Activated T-helper 2 cell treated with anti-CD3 and anti-CD28 coated beads, Interferon-gamma antibody, Interleukin-2, Interleukin-4, amounts not matched to agents 10 μg/mL and 5 μg/mL and 100 μg/mL, durations not matched to agents 14 hours and 24 hours and 36 hours (primary cell): ENCODE data around the gene IKZF3. TPM values are rescaled to one million over a fixed set of nuclear protein-coding genes. Genes with fewer than 3 reads are reported as not detected.
"Not testable (repeated sequence)": the region's sequence is repeated elsewhere in the genome, so short reads cannot be mapped to it uniquely, and the experiment has no call there.

Experiments used
- DNase-seq: peaks from one replicate; pipeline ENCODE4 v3.0.0; 2021; ENCODE audit warnings: low spot score
- H3K27ac Mint-ChIP-seq: one replicate; pipeline ENCODE4 v1.8.0; 2021; ENCODE audit warnings: mixed read lengths
- H3K27me3 Mint-ChIP-seq: one replicate; pipeline ENCODE4 v1.8.0; 2021; ENCODE audit warnings: low read depth, mixed read lengths
- H3K36me3 Mint-ChIP-seq: one replicate; pipeline ENCODE4 v1.8.0; 2021; ENCODE audit warnings: low read depth, mixed read lengths
- H3K4me1 Mint-ChIP-seq: one replicate; pipeline ENCODE4 v1.8.0; 2021; ENCODE audit warnings: low read depth, mixed read lengths
- H3K4me3 Mint-ChIP-seq: one replicate; pipeline ENCODE4 v1.8.0; 2021; ENCODE audit warnings: low read depth, mild to moderate bottlenecking, moderate library complexity, mixed read lengths
- H3K9me3 Mint-ChIP-seq: one replicate; pipeline ENCODE4 v1.8.0; 2021; ENCODE audit warnings: mixed read lengths
- intact Hi-C: fragments of 100-400 bp; cut with micrococcal nuclease; formaldehyde crosslinking; loops from one replicate; pipeline ENCODE4 v1.15.1; 2023
- total RNA-seq: library from RNA; stranded (reverse); gene quantifications from 2 replicates; pipeline ENCODE4 v1.2.3, GENCODE V29; 2022

The IKZF3 gene
- total RNA-seq, 1 donor from 2014 or later, result 18.3 TPM

DNA sequence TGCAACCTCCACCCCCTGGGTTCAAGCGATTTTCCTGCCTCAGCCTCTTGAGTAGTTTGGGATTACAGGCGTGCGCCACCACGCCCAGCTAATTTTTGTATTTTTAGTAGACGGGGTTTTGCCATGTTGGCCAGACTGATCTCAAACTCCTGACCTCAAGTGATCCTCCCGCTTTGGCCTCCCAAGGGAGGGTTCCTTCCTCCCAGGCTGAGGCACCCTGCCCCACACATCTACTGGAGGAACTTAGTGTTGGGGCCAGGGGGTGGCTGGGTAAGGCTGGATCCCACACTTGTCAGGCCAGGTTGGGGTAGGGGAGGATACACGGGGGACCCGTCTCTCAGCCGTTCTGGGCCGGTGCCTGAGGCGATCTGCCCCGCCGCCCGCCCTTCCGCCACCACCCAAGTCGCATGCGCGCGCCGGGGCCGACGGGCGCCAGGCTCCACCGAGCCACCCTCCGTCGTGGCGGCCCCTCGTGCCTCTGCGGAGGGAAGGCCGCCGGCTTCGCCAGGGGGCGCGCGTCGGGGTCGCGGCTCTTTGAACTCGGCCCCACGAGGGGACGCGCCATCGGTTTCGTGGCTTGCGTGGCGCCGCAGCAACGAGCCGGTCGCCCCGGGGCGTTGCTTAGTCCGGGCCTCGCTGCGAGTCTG lies 110.5 kb downstream of the IKZF3 start:
- no peaks in the 10 kb centered on the region for H3K9me3 Mint-ChIP-seq
- H3K4me3 Mint-ChIP-seq, result peak overlapping the region; percentile 80
- no peak for DNase-seq
- H3K27ac Mint-ChIP-seq, result peak overlapping the region; percentile 88
- peaks cover 3% of the 10 kb centered on the region for H3K36me3 Mint-ChIP-seq
- intact Hi-C loops, result loop anchor here (1.0 to 5.0 kb wide), 5 partner anchors 114 to 229 kb away; partner anchors contain the start of genes LRRC3C, ORMDL3, PSMD3 and STARD3
- peaks cover 49% of the 10 kb centered on the region for H3K4me1 Mint-ChIP-seq
- H3K27me3 Mint-ChIP-seq, result no peaks in the 10 kb centered on the region

DNA sequence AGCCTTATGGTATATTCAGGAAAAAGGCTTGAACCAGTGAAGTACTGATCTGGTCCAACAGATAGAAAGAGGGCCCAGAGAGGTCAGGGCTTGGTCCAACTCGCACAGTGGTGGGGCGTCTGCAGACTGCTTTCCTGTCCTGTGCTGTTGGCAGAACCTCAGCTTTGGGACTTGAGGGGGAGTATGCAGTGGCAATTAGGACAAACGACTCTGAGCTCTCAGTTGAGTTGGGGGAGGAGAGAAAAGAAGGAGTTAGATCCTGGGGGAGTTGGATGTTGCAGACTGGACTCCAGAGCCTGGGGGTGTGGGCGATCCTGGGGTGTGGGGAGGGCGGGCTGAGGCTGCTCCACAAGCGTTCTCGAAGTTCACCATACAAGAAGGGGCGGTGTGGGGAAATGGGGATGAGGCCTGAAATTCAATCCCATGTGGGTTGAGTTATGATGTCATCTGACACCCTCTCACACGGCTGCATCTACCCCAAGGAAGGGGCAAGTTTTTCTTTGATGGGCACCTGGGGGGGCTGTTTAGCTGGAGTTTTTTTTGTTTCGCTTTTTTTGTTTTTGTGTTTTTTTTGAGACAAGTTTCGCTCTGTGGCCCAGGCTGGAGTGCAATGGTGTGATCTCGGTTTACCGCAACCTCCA lies 111.8 kb downstream of the IKZF3 start:
- DNase-seq, result no peak
- H3K27me3 Mint-ChIP-seq, result no peaks in the 10 kb centered on the region
- no peaks in the 10 kb centered on the region for H3K36me3 Mint-ChIP-seq
- peaks cover 37% of the 10 kb centered on the region for H3K4me1 Mint-ChIP-seq
- H3K4me3 Mint-ChIP-seq, result peak overlapping the region; percentile 79
- H3K9me3 Mint-ChIP-seq, result no peaks in the 10 kb centered on the region
- intact Hi-C loops, result loop anchor here (5.0 kb wide), 3 partner anchors 115 to 230 kb away; partner anchors contain the start of genes LRRC3C, ORMDL3, PSMD3 and STARD3
- peak overlapping the region; percentile 83 for H3K27ac Mint-ChIP-seq

DNA sequence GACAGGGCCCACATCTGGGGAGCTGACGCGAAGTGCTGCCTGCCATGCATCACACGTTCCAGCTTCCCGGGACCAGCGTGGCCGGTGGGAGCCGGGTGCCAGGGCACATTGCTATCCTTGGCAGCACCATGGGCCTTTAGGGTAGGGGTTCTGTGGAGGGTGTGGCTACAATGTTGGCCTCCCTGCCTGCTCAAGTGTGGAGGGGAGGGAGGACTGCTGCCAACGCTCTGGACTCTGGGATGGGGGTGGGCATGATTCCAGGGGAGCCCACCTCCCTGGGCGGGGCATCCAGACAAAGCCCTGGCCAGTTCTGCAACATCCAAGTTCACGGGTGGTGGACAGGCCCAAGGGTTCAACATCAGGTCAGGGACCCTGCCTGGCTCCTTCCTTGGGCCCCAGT lies 112.5 kb downstream of the IKZF3 start:
- intact Hi-C loops, result loop anchor here (5.0 kb wide), 3 partner anchors 114 to 231 kb away; partner anchors contain the start of genes LRRC3C, ORMDL3, PSMD3 and STARD3
- Mint-ChIP-seq H3K9me3 (no peaks in the 10 kb centered on the region), H3K4me3 (no peak overlapping the region), H3K36me3 (no peaks in the 10 kb centered on the region), H3K4me1 (peaks cover 30% of the 10 kb centered on the region), H3K27ac (peak overlapping the region; percentile 83), H3K27me3 (no peaks in the 10 kb centered on the region)
- no peak for DNase-seq

DNA sequence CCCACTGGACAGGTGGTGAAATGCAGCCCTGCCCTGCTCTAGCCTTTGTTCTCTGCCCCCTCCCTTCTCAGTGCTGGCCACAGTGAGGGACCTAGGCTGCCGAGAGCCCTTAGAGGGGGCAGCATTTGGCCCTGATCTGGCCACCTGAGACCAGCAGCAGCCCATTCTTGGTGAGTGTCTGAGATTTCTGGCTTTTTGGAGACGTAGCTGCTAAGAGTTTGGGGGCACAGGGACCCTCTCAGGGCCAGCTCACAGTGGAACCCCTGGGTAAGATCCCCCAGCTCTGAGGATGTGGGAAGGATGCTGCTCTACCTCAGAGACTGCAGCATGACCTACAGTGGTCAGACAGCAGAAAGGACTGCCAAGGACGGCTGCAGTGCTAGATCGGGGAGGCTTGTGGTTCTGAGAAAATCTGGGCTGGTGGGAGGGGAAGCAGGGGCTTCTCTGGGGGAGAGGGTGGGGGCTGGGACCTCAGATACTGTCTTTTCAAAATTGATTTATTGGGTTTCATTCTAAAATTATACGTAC lies 113.0 kb downstream of the IKZF3 start:
- H3K36me3 Mint-ChIP-seq, result no peaks in the 10 kb centered on the region
- intact Hi-C loops, result loop anchor here (5.0 kb wide), 3 partner anchors 114 to 231 kb away; partner anchors contain the start of genes LRRC3C, ORMDL3, PSMD3 and STARD3

DNA sequence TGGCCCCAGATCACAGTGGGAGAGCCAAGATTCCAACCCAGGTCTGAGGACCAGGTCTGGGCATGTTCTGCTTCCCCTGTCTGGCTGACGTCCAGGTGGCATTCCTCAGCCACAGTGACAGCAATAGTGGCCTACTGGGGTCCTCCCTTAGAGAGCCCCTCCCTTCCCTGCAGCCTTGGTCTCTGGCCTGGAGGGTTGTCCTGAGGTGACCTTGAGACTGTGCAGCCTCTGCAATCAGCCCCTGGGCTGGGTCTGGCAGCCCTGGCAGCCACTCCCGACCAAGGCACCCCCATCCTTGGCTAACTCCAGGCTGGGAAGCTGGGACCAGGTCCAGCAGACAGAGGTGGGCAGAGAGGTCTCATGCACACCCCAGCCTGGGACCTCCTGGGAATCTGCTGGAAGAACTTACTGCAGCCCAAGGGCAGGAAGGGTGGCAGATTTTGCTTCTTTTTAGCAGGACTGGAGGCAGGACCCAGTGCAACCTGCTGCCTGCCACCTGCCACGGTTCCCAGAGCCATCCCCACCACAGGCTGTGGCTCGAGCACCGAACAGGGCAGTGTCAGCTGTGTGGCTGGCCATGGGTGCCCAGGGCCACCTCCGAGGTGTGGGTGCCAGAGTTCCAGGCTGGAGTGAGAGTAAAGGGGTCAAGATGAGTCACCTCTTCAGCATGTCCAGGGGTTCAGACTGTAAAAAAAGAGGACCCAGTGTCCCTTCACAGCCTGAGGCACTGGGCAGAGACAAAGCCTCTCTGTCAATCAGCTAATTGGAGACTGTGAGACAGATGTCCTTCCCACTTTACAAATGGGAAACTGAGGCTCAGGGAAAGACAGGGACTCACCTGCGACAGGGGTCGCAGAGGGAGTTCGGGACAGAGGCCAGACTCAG lies 113.7 kb downstream of the IKZF3 start:
- no peaks in the 10 kb centered on the region for H3K9me3 Mint-ChIP-seq
- intact Hi-C loops, result loop anchor here (5.0 kb wide), 3 partner anchors 113 to 232 kb away; partner anchors contain the start of genes LRRC3C, ORMDL3, PSMD3 and STARD3
- no peak for DNase-seq
- peaks cover 19% of the 10 kb centered on the region for H3K4me1 Mint-ChIP-seq
- H3K36me3 Mint-ChIP-seq, result no peaks in the 10 kb centered on the region
- no peak overlapping the region for H3K27ac Mint-ChIP-seq
- H3K27me3 Mint-ChIP-seq, result no peaks in the 10 kb centered on the region
- H3K4me3 Mint-ChIP-seq, result no peak overlapping the region

More for the DNA sequence above, 113.0 kb downstream of the IKZF3 start:
- no peak for DNase-seq
- Mint-ChIP-seq H3K4me3 (no peak overlapping the region), H3K4me1 (peaks cover 26% of the 10 kb centered on the region), H3K27ac (no peak overlapping the region), H3K27me3 (no peaks in the 10 kb centered on the region), H3K9me3 (no peaks in the 10 kb centered on the region)

GRCh38 chr17:39748444-39749034 lies 115.6 kb downstream of the IKZF3 start:
- intact Hi-C loops, H3K9me3 Mint-ChIP-seq, DNase-seq, H3K36me3 Mint-ChIP-seq, H3K4me3 Mint-ChIP-seq, H3K27ac Mint-ChIP-seq, H3K27me3 Mint-ChIP-seq: not testable (repeated sequence)
- H3K4me1 Mint-ChIP-seq, result peaks cover 14% of the 10 kb centered on the region

- Mint-ChIP-seq H3K36me3 (no peaks in the 10 kb centered on the region), H3K4me1 (peaks cover 7% of the 10 kb centered on the region), H3K27ac (no peak overlapping the region), H3K4me3 (no peak overlapping the region), H3K27me3 (no peaks in the 10 kb centered on the region), H3K9me3 (no peaks in the 10 kb centered on the region)
- no peak for DNase-seq
- intact Hi-C loops, result no loop called here
These were observed 116.4 kb downstream of the IKZF3 start for GRCh38 chr17:39747745-39748144.

DNA sequence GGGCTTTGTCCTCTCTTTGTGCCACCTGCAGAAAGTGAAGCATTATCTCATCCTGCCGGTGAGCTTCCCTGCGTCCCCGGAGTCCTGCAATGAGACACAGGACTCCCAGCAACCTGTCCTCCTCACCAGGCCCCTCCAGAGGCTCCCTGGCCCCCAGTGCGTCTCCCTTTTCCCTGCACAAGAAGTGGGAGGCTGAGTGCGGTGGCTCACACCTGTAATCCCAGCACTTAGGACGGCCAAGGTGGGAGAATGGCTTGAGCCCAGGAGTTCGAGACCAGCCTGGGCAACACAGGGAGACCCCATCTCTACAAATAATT lies 118.0 kb downstream of the IKZF3 start:
- no peaks in the 10 kb centered on the region for H3K36me3 Mint-ChIP-seq
- intact Hi-C loops, result no loop called here
- no peak for DNase-seq
- no peak overlapping the region for H3K27ac Mint-ChIP-seq
- no peaks in the 10 kb centered on the region for H3K9me3 Mint-ChIP-seq
- H3K27me3 Mint-ChIP-seq, result no peaks in the 10 kb centered on the region
- H3K4me1 Mint-ChIP-seq, result no peaks in the 10 kb centered on the region
- no peak overlapping the region for H3K4me3 Mint-ChIP-seq

- H3K4me3 Mint-ChIP-seq, result no peak overlapping the region
- DNase-seq, result no peak
- H3K27me3 Mint-ChIP-seq, result peaks cover 2% of the 10 kb centered on the region
- no peak overlapping the region for H3K27ac Mint-ChIP-seq
- peaks cover 5% of the 10 kb centered on the region for H3K4me1 Mint-ChIP-seq
- intact Hi-C loops, result no loop called here
- H3K9me3 Mint-ChIP-seq, result no peaks in the 10 kb centered on the region
- no peaks in the 10 kb centered on the region for H3K36me3 Mint-ChIP-seq
These were observed 118.6 kb downstream of the IKZF3 start for GRCh38 chr17:39745335-39746144.

DNA sequence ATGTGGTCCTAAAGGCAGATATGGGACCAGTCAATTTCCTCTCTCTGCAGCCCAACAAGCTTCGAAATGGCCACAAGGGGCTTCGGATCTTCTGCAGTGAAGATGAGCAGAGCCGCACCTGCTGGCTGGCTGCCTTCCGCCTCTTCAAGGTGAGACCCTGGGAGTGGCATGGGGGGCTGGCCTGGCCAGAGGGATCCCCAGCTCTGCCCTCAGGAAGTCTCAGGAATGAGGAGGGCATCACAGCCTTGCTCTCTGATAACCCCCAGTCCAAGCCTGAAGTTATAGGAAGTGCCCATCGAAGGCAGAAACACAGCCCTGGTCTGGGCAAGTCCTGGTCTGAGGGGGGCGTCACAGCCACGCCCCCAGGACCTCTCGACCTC lies 119.3 kb downstream of the IKZF3 start:
- H3K4me3 Mint-ChIP-seq, result no peak overlapping the region
- DNase-seq, result no peak
- H3K27ac Mint-ChIP-seq, result no peak overlapping the region
- no peaks in the 10 kb centered on the region for H3K36me3 Mint-ChIP-seq
- intact Hi-C loops, result no loop called here
- peaks cover 12% of the 10 kb centered on the region for H3K4me1 Mint-ChIP-seq
- H3K9me3 Mint-ChIP-seq, result no peaks in the 10 kb centered on the region
- H3K27me3 Mint-ChIP-seq, result peaks cover 2% of the 10 kb centered on the region

GRCh38 chr17:39744075-39744835 lies 119.9 kb downstream of the IKZF3 start:
- no peak for DNase-seq
- Mint-ChIP-seq H3K9me3 (no peaks in the 10 kb centered on the region), H3K27ac (no peak overlapping the region), H3K27me3 (peaks cover 2% of the 10 kb centered on the region), H3K36me3 (no peaks in the 10 kb centered on the region), H3K4me3 (no peak overlapping the region), H3K4me1 (peaks cover 13% of the 10 kb centered on the region)
- intact Hi-C loops, result no loop called here
